Retinal pigment epithelial cell (primary cell): ENCODE results near the gene PHKG1.
"Not testable (repeated sequence)": the region's sequence is repeated elsewhere in the genome, so short reads cannot be mapped to it uniquely, and the experiment has no call there.

Experiments used
- DNase-seq: peaks from one replicate; pipeline ENCODE4 v3.0.0-alpha.2; 2010; ENCODE audit warnings: low read depth
- H3K4me3 ChIP-seq: 2 replicates; pipeline ENCODE4 v1.5.1; 2011; ENCODE audit warnings: mild to moderate bottlenecking, low read length, control low read depth, moderate library complexity
- TF ChIP-seq, protein P1 (sequence below): conservative IDR thresholded peaks from 2 replicates; pipeline ENCODE4 v1.5.1; 2011; ENCODE audit warnings: low read depth, low read length, control low read depth, inconsistent platforms

Gene PHKG1

DNA sequence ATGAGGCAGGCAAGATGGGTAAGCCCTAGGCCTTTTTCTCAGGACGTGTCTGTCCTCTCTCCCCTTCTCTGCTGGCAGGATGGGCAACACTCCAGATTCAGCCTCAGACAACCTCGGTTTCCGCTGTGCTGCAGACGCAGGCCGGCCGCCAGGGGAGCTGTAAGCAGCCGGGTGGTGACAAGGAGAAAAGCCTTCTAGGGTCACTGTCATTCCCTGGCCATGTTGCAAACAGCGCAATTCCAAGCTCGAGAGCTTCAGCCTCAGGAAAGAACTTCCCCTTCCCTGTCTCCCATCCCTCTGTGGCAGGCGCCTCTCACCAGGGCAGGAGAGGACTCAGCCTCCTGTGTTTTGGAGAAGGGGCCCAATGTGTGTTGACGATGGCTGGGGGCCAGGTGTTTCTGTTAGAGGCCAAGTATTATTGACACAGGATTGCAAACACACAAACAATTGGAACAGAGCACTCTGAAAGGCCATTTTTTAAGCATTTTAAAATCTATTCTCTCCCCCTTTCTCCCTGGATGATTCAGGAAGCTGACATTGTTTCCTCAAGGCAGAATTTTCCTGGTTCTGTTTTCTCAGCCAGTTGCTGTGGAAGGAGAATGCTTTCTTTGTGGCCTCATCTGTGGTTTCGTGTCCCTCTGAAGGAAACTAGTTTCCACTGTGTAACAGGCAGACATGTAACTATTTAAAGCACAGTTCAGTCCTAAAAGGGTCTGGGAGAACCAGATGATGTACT is 13.1 kb downstream of the PHKG1 start:
- no peak for DNase-seq
- no peak overlapping the region for H3K4me3 ChIP-seq
- TF ChIP-seq, protein P1, sequence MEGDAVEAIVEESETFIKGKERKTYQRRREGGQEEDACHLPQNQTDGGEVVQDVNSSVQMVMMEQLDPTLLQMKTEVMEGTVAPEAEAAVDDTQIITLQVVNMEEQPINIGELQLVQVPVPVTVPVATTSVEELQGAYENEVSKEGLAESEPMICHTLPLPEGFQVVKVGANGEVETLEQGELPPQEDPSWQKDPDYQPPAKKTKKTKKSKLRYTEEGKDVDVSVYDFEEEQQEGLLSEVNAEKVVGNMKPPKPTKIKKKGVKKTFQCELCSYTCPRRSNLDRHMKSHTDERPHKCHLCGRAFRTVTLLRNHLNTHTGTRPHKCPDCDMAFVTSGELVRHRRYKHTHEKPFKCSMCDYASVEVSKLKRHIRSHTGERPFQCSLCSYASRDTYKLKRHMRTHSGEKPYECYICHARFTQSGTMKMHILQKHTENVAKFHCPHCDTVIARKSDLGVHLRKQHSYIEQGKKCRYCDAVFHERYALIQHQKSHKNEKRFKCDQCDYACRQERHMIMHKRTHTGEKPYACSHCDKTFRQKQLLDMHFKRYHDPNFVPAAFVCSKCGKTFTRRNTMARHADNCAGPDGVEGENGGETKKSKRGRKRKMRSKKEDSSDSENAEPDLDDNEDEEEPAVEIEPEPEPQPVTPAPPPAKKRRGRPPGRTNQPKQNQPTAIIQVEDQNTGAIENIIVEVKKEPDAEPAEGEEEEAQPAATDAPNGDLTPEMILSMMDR, result no peak

DNA sequence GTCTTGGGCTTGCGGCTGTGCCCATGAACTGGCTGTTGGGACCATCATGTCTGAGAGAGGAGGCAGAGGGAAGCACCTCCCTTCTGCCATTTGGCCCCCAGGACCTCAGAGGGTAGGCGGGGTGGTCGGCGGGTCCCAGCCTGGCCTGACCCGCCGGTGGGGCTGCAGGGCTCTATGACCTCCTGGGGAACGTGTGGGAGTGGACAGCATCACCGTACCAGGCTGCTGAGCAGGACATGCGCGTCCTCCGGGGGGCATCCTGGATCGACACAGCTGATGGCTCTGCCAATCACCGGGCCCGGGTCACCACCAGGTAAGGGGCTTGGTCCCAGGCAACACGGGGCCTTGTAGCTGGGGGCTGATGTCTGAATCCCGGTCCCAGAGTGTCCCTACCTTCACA is 14.6 kb downstream of the PHKG1 start:
- no peak for DNase-seq
- TF ChIP-seq, protein P1, result no peak

DNA sequence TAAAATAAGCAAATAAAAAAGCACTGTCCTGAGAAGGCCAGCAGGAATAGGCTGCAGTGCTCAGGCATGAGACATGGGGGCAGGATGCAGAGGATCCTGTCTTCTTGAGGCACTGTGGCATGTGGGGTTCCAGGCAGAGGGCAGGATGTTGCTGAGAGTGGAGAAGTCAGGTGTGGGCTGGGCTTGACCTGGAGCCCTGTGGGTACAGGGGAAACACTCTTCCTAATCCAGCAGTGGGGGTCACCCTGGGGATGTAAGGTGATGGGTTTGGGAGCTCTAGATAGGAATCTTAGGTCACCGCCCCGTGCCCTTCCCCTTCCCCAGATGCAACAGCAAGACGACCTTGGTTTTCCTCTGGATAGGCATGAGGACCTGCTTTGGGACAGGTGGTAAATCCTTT is 15.1 kb downstream of the PHKG1 start:
- no peak overlapping the region for H3K4me3 ChIP-seq
- no peak for DNase-seq
- TF ChIP-seq, protein P1, result no peak

More for the DNA sequence above, 14.6 kb downstream of the PHKG1 start:
- no peak overlapping the region for H3K4me3 ChIP-seq

DNA sequence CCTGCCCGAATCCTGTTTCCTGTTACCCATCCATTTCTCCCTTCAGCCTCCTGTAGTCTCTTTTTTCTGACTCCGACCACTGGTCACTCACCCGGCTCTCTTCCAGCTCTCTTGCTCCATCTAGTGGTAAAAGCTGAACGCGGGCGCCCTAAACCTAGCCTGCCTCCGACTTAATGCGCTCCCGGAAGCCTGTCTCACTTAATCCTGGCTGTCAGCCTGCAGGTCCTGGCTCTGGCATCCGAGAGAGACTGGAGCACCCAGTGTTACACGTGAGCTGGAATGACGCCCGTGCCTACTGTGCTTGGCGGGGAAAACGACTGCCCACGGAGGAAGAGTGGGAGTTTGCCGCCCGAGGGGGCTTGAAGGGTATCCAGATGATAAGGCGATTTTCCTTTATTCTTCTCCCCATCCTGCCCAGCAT is 18.4 kb downstream of the PHKG1 start:
- TF ChIP-seq, protein P1, result peak; percentile 91
- peak; percentile 63 for DNase-seq
- H3K4me3 ChIP-seq, result no peak overlapping the region

DNA sequence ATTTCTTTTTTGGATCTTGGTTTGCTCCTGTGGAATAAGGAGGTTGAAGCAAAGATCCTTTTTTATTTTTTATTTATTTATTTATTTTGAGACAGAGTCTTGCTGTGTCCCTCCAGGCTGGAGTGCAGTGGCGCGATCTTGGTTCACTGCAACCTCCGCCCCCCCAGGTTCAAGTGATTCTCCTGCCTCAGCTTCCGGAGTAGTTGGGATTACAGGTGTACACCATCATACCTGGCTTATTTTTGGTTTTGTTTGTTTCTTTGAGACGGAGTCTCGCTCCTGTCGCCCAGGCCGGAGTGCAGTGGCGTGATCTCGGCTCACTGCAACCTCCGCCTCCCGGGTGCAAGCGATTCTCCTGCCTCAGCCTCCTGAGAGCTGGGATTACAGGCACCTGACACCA is 26.4 kb downstream of the PHKG1 start:
- H3K4me3 ChIP-seq, DNase-seq: not testable (repeated sequence)

DNA sequence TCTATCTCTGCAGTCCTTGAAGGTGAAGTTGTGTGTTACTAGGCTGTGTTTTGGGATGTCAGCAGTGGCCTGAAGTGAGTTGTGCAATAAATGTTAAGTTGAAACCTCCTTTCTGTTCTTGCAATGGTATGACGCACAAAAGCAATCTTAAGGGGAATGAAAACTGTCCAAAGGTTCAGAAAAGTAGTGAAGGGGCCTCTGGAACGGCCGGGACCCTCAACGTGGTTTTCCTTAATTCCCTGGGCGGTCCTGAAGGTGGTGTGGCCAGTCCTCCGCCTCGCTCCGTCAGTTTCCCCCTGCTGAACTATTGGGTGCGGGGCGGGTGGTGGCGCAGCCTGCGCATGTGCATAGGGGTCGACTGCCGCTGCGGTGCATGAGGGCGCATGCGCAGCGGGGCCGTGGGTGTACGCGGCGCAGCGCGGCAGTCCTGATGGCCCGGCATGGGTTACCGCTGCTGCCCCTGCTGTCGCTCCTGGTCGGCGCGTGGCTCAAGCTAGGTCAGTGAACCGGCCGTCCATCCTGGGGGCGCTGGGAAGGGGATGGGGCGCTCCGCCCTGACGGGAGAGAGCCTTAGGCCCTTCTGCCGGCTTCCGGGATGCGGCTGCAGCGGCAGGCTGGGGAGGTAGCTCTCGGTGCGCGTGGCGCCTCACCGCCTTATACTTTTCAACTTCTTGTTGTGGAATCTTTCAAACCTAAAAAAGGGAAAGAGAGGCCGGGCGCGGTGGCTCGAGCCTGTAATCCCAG is 28.7 kb downstream of the PHKG1 start, which contains the start of gene SUMF2:
Gene SUMF2 (plus strand): TSS at position 405 of the 744 bp plus-strand sequence. CDS start 26 bp downstream, at position 431.
- TF ChIP-seq, protein P1, result peak; percentile 12
- peak within 1 kb of the TSS; percentile 82 for H3K4me3 ChIP-seq
- DNase-seq, result peak; percentile 54

DNA sequence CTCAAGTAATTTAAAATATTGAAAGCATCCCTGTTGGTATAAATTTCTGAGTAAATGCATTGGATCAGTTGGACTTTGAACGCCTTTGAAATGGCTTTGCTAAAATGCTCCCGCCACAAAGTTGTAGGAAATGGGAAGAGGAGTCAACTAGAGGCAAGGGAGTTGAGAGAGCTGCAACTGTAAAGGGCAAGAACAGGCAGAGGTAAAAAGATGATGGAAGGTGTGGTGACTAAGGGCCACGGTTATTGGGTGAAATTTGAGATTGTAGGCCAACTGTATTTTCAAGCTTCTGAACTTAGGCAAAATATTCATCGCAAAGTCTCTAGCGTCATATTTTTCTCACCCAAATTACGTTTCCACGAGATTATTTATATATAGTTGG is 29.3 kb downstream of the PHKG1 start:
- no peak for DNase-seq
- no peak overlapping the region for H3K4me3 ChIP-seq
- TF ChIP-seq, protein P1, result no peak
